Gastrocnemius medialis (tissue), 4 donors: ENCODE measurements around the gene VPREB1. TPM values are rescaled to one million over a fixed set of nuclear protein-coding genes. Genes with fewer than 3 reads are reported as not detected.
"Not testable (repeated sequence)": the region's sequence is repeated elsewhere in the genome, so short reads cannot be mapped to it uniquely, and the experiment has no call there.

Source experiments
- ATAC-seq, 2 donors: fragments of 150-250 bp; one replicate each; pipeline ENCODE4 v1.9.1; 2016
- DNase-seq, 2 donors: peaks; one replicate each; pipeline ENCODE4 v3.0.0-alpha.2; 2019
- H3K27ac ChIP-seq, 4 donors: fragments of 200-600 bp; sonication (generic); 1 replicate in 1 of 4; 2 replicates in 3 of 4; pipeline ENCODE4 v1.5.1; 2016 to 2018; ENCODE audit warnings: mild to moderate bottlenecking in 2 of 4, moderate library complexity in 1 of 4
- H3K27me3 ChIP-seq, 3 donors: fragments of 200-600 bp; sonication (generic) in 2 of 3; 1 replicate in 1 of 3; 2 replicates in 2 of 3; pipeline versions ENCODE4 v1.5.1 to v1.6.0; 2016 to 2019; ENCODE audit warnings: mild to moderate bottlenecking in 1 of 3, moderate library complexity in 1 of 3
- H3K36me3 ChIP-seq, 2 donors: fragments of 200-600 bp; sonication (generic) in 1 of 2; one replicate each; pipeline ENCODE4 v1.5.1; 2017 to 2018
- H3K4me1 ChIP-seq, 2 donors: fragments of 200-600 bp; sonication (generic) in 1 of 2; one replicate each; pipeline ENCODE4 v1.5.1; 2016 to 2017; ENCODE audit warnings: mild to moderate bottlenecking in 2 of 2
- H3K4me3 ChIP-seq, 4 donors: fragments of 200-600 bp; sonication (generic) in 3 of 4; 1 replicate in 1 of 4; 2 replicates in 3 of 4; pipeline ENCODE4 v1.5.1; 2016 to 2019; ENCODE audit warnings: mild to moderate bottlenecking in 2 of 4
- H3K9me3 ChIP-seq, 3 donors: fragments of 200-600 bp; sonication (generic) in 2 of 3; 1 replicate in 1 of 3; 2 replicates in 2 of 3; pipeline ENCODE4 v1.5.1; 2016 to 2019
- CTCF ChIP-seq, 5 experiments: fragments of 450-650 bp in 3 of 5; fragments of 200-600 bp in 2 of 5; sonication (generic) in 2 of 5; IDR thresholded peaks in 4 of 5; conservative IDR thresholded peaks in 1 of 5; 1 replicate in 4 of 5; 2 replicates in 1 of 5; pipeline ENCODE4 v1.5.1; 2016 to 2019; ENCODE audit warnings: antibody characterized with exemption in 5 of 5, mild to moderate bottlenecking in 3 of 5, moderate library complexity in 3 of 5
- POLR2A ChIP-seq, 2 donors: fragments of 450-650 bp; IDR thresholded peaks; one replicate each; pipeline ENCODE4 v1.6.1; 2017; ENCODE audit warnings: antibody characterized with exemption in 2 of 2, mild to moderate bottlenecking in 2 of 2, moderate library complexity in 2 of 2
- in situ Hi-C, 4 donors: fragments of 200-750 bp; cut with MboI; loops; one replicate each; pipeline versions ENCODE4 v1.15.0 to v1.8.0; 2017; ENCODE audit warnings: low sequenced_read_pairs in 4 of 4
- intact Hi-C: fragments of 100-400 bp; cut with DNase I; formaldehyde crosslinking; loops from one replicate; pipeline ENCODE4 v1.15.1; 2023; ENCODE audit warnings: low total_unique reads
- total RNA-seq, 4 donors: library from RNA; depleted of rRNA; stranded (reverse); fragments of >200 nt; gene quantifications; one replicate each; pipeline versions ENCODE4 v1.1.0 to v1.2.3, GENCODE V29; 2016

VPREB1 gene
- total RNA-seq, 4 donors from 2014 or later = not detected

DNA sequence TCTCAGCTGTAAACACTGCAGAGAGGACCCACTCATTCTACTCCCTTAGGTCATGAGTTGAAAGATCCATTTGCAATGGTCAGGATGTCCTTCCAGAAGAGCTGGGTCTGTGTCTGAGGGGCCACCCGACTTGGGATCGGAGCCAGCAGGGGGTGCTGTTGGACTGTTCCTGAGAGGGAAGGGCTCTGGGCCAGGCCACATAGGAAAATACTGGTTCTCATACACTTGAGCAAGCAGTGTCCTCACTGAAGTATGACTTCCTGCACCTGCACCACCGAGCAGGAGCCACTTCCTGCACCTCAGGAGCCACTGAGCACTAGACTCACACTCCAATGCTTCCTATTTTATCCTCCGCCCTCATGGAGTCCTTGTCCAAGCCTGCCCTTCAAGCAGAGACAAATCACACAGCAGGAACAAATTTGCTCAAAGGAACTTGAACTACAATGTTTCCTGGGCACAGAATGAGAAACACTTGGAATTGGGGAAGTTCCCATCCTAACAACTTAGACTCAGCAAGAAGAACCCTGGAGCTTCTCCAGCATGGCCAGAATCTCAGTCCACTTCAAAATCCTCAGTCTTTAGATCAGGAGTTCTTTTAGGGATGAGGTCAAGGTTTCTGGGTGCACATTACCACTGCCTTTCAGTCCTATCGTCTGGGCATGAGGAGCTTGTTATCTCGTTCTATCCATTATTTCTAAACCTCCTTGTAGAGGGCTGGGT, 36.6 kb upstream of the VPREB1 start:
- TF ChIP-seq CTCF (IDR thresholded peaks at IDR 0.05 in 4 of 5, conservative IDR thresholded peaks at IDR 0.05 in 1 of 5) (peak in 3 of 5 experiments; percentile 29 to 39 (median 37)), POLR2A (IDR thresholded peaks at IDR 0.05) (no peak)
- no peak overlapping the region for H3K27ac ChIP-seq
- H3K36me3 ChIP-seq = no peaks in the 10 kb centered on the region
- in situ Hi-C loops = no loop called here
- H3K4me1 ChIP-seq = no peaks in the 10 kb centered on the region
- no peaks in the 10 kb centered on the region for H3K9me3 ChIP-seq
- no peak overlapping the region for H3K4me3 ChIP-seq
- ATAC-seq = no peak
- peaks cover 0 to 18% (median 15%) of the 10 kb centered on the region in 3 donors for H3K27me3 ChIP-seq
- intact Hi-C loops = loop anchor here (10.0 kb wide), 1 partner anchor 747 kb away; no protein-coding TSS in a partner anchor
- peak in 1 of 2 donors; percentile 11 for DNase-seq

- Histone ChIP-seq H3K4me3 (no peak overlapping the region), H3K27me3 (peaks cover 0 to 18% (median 15%) of the 10 kb centered on the region in 3 donors), H3K27ac (no peak overlapping the region), H3K36me3 (no peaks in the 10 kb centered on the region), H3K9me3 (no peaks in the 10 kb centered on the region), H3K4me1 (no peaks in the 10 kb centered on the region)
- intact Hi-C loops = loop anchor here (10.0 kb wide), 1 partner anchor 746 kb away; no protein-coding TSS in a partner anchor
- DNase-seq = no peak
- TF ChIP-seq POLR2A (IDR thresholded peaks at IDR 0.05) (no peak), CTCF (IDR thresholded peaks at IDR 0.05 in 4 of 5, conservative IDR thresholded peaks at IDR 0.05 in 1 of 5) (no peak)
- ATAC-seq = no peak
- in situ Hi-C loops = no loop called here
These were observed 35.9 kb upstream of the VPREB1 start for GRCh38 chr22:22208652-22209051.

GRCh38 chr22:22209080-22209640, 35.4 kb upstream of the VPREB1 start:
- peaks cover 0 to 18% (median 15%) of the 10 kb centered on the region in 3 donors for H3K27me3 ChIP-seq
- DNase-seq, H3K36me3 ChIP-seq, ATAC-seq, H3K27ac ChIP-seq, in situ Hi-C loops, H3K9me3 ChIP-seq, H3K4me1 ChIP-seq, H3K4me3 ChIP-seq: not testable (repeated sequence)
- intact Hi-C loops = loop anchor here (10.0 kb wide), 1 partner anchor 746 kb away; no protein-coding TSS in a partner anchor

- Histone ChIP-seq H3K36me3 (no peaks in the 10 kb centered on the region), H3K27me3 (peaks cover 0 to 18% (median 4%) of the 10 kb centered on the region in 3 donors), H3K4me3 (no peak overlapping the region), H3K27ac (no peak overlapping the region), H3K9me3 (no peaks in the 10 kb centered on the region), H3K4me1 (no peaks in the 10 kb centered on the region)
- DNase-seq (no peak), ATAC-seq (no peak)
- no peak for TF ChIP-seq POLR2A (IDR thresholded peaks at IDR 0.05)
- in situ Hi-C loops = no loop called here
- intact Hi-C loops = no loop called here
These were observed 34.2 kb upstream of the VPREB1 start for GRCh38 chr22:22210375-22210774.

DNA sequence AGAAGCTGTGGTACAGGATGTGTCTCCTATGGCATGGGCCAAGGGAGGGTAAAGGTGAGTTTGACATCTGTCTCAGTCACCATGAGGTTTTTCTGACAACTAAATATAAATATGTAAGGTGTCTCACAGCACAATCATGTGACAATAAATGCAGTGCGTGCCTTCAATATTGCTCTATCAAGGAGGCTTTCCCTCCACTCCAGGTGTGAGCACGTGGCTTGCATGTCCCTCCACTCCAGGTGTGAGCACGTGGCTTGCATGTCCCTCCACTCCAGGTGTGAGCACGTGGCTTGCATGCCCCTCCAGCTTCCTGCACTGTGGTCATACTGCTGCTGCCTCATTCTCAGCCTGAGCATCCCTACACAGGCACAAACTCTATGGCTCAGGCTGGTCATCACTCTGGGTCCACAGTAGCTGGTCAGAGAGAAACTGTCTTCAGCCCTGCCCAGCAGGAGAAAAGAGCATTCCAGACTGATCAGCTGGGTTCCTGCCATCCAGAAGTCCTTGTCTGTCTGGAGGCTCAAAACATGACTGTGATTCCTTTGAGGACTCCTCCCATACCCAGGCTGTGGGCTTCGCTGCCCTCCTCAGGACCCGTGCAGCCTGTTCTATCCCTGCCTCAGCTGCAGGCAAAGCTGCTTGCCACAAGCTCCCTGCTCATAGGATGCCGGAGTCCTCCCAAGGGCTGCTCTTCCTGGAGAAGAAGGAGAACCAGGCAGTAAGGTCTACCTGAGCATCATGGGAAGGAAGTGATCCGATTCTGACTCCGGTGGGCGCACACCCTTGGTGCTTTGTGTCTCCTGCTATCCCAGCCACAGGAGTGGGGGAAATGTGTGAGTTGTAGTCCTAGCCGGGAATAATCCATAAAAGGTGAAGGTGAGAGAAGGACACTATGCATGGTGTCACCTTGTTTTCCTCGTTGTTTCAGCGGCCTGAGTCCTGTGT, 33.4 kb upstream of the VPREB1 start:
- no peaks in the 10 kb centered on the region for H3K4me1 ChIP-seq
- no peak overlapping the region for H3K27ac ChIP-seq
- in situ Hi-C loops (no loop called here), intact Hi-C loops (no loop called here)
- peaks cover 0 to 18% (median 4%) of the 10 kb centered on the region in 3 donors for H3K27me3 ChIP-seq
- TF ChIP-seq POLR2A (IDR thresholded peaks at IDR 0.05) (no peak), CTCF (IDR thresholded peaks at IDR 0.05 in 4 of 5, conservative IDR thresholded peaks at IDR 0.05 in 1 of 5) (no peak)
- ATAC-seq (no peak), DNase-seq (no peak)
- no peak overlapping the region for H3K4me3 ChIP-seq
- H3K9me3 ChIP-seq = no peaks in the 10 kb centered on the region
- H3K36me3 ChIP-seq = no peaks in the 10 kb centered on the region
